NCI-H226 (cell line): Measurements from ENCODE around the gene CNKSR2.

Source experiments
- DNase-seq: peaks from one replicate; pipeline ENCODE4 v3.0.0-alpha.2; 2015

The CNKSR2 gene

GRCh38 chrX:21678048-21678612 is 303.9 kb downstream of the CNKSR2 start:
- no peak for DNase-seq

- no peak for DNase-seq
Measured at GRCh38 chrX:21683941-21684340, 309.7 kb downstream of the CNKSR2 start.

DNA sequence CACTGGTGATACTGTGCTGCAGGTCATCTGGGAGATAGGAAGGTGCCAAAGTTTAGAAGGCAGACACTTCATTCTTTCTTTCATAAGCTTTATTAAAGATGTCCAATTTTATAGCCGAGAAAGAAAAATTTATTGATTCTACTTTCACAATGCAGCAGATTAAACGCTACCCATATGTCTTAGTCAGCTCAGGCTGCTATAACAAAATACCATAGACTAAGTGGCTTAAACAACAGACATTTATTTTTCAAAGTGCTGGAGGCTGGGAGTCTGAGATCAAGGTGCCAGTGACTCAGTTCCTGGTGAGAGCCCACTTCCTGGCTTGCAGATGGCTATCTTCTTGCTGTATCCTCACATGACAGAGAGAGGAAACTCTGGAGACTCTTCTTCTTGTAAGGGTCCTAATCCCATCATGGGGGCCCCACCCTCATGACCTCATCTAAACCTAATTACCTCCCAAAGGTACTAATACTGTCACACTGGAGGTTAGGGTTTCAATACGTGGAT is 317.3 kb downstream of the CNKSR2 start:
- DNase-seq = no peak

- no peak for DNase-seq
Measured at GRCh38 chrX:21698272-21698671, 324.1 kb downstream of the CNKSR2 start.

DNA sequence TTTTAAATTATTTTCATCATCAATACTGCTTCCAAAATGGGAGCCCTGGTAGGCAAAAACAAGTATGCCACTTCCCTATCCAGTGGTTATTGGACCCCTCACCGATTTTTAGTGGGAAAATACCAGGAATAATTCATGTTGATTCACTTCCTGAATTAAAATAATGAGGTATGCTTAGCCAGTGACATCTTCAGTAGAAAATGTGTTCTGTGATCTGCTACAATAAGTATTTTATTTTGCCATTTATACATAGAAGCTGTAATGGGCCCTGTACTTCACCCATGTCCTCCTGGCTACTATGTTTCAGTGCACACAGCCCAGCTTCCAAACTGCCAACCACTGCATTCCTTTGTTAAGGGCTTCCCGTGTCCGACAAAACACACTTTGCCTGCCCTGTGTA is 324.9 kb downstream of the CNKSR2 start:
- DNase-seq = no peak

GRCh38 chrX:21700275-21700674 is 326.1 kb downstream of the CNKSR2 start:
- no peak for DNase-seq

- no peak for DNase-seq
Measured at GRCh38 chrX:21700967-21701366, 326.7 kb downstream of the CNKSR2 start.

DNA sequence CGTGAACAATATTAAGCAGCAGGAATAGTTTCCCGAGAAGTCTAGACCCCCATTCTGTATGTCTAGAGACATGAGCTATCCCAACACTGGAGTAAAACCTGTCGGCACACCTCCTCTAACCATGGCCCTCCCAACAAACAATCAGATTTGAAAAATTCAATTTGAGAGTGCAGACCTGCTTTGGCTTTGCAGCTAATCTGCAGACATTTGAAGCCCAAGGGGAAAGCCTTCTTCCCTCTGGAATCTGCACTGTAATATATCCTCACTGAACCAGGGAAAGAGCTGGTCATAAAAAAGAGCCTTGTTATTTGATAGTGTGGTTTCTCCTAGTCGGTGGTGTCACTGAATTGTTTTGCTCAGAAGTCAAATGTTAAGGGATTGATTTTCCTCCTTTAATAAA is 328.5 kb downstream of the CNKSR2 start:
- no peak for DNase-seq
